Stimulated activated CD8-positive, alpha-beta memory T cell treated with anti-CD3 and anti-CD28 coated beads, Interleukin-12 subunit alpha, Interleukin-12 subunit beta, amount 100 ng/mL, for 4 hours (primary cell): ENCODE results near the gene COMMD10.
"Not testable (repeated sequence)": the region's sequence is repeated elsewhere in the genome, so short reads cannot be mapped to it uniquely, and the experiment has no call there.

Source experiments
- DNase-seq: peaks from one replicate; pipeline ENCODE4 v3.0.0-alpha.2; 2020; ENCODE audit warnings: low read depth

The COMMD10 gene

DNA sequence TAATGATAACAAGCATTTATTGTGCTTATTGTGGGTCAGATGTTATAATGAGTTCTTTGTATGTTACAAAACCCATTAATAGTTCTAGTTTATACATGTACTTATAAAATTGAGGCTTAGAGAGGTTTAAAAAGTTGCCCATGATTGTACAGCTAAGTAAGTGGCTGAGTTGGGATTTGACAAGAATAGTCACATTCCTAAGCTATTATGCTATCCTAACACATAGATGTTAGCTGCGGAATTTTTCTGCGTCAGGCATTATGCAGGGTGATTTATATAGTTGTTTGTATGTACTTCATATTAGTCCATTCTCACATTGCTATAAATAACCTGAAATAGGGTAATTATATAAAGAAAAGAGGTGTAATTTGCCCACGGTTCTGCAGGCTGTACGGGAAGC lies 12.5 kb downstream of the COMMD10 start:
- DNase-seq: no peak

GRCh38 chr5:116098998-116099397 lies 14.2 kb downstream of the COMMD10 start:
- DNase-seq: no peak

DNA sequence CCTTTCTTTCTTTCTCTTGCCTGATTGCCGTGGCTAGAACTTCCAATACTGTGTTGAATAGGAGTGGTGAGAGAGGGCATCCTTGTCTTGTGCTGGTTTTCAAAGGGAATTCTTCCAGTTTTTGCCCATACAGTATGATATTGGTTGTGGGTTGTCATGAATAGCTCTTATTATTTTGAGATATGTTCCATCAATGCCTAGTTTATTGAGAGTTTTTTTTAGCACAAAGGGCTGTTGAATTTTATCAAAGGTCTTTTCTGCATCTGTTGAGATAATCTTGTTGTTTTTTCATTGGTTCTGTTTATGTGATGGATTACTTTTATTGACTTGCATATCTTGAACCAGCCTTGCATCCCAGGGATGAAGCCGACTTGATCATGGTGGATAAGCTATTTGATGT lies 20.1 kb downstream of the COMMD10 start:
- not testable (repeated sequence) for DNase-seq

DNA sequence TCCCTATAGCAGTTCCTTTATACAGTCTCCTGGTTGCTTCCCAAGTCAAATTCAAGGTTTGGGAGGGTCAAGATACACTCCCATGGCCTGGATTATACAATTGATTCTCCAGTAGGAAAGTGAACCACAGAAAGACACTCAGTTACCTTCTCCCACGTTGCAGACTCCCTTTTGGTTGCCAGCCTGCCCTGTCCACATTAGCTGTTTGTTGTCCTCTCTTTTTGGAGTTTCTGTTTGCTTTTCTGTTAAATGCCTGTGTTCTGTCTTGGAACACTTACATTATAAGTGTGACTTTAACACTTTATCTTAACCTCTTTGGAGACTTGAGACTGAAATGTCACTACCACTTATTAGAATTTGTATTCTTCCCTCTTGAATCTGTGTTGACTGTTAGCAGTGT lies 30.3 kb downstream of the COMMD10 start:
- no peak for DNase-seq

GRCh38 chr5:116130471-116130870 lies 45.6 kb downstream of the COMMD10 start:
- no peak for DNase-seq

- no peak for DNase-seq
These were observed 46.2 kb downstream of the COMMD10 start for GRCh38 chr5:116130976-116131375.

GRCh38 chr5:116133281-116133680 lies 48.5 kb downstream of the COMMD10 start:
- no peak for DNase-seq

DNA sequence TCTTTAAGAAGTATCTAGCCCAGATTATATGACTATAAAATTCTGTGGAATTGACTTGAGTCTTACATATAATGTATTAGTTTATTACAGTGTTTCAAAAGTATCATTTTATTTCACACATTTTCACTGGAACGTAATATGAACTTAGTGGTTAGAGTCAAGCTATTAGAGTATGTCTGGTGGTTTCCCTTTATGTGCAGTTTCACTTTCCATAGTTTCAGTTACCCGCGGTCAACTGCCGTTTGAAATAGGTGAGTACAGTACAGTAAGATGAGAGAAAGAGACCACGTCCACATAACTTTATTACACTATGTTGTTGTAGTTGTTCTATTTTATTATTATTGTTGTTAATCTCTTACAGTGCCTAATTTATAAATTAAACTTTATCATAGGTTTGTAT lies 50.5 kb downstream of the COMMD10 start:
- no peak for DNase-seq

DNA sequence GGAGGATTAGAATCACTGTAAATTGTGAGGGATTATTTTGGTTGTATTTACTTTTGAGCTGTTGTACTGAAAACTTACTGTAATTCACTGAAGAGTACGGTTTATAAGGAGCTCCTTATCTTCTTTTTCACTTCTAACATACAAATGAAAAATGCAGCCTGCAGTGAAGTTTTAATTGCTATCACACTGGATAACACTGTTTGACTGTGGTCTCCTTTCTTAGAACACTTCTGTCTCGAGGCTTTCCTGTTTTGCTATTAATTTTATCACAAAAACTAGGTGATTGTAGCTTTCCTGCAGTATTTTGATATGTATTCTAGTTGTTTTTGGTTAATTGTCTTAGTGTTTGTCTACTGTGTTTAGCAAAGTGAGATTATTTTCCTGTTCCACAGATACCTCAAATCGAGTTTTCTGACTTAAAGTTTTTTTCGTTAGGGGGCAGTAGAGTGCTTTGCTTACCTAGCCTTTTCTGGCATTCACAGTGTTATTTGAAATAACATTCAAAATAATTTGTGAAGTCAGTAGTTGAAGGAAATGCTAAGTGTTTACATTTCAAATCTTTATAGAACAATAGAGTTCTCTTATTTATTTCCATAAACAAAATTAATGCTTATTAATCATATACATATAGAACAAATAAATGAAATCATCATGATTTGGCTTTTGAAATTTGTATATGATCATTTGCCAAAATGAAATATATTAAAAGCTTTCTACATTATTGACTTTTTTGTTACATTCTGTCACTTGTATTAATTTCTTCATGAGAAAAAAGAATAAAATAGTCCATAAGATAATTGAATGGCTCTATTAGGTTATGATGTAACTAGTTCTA lies 52.9 kb downstream of the COMMD10 start:
- no peak for DNase-seq

DNA sequence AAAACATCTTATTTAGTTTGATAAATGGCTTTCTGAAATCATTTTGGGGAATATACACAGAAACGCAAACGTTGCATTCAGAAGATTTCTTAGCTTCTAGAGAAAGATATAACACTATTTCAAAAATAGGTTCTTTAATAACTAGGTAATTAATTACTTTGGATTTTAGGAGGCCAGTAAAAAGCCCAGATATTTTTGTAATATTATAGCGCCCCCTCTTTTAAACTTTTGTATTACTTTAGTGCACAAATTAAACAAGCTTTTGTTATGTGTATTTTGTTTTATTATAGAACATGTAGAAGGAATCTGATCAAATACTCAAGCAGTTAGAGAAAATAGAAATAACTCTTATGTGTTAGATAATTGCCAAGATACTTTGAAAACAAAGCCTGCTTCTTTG lies 57.7 kb downstream of the COMMD10 start:
- DNase-seq: no peak

GRCh38 chr5:116144103-116144502 lies 59.3 kb downstream of the COMMD10 start:
- no peak for DNase-seq

GRCh38 chr5:116144991-116145390 lies 60.2 kb downstream of the COMMD10 start:
- DNase-seq: no peak

GRCh38 chr5:116145416-116145815 lies 60.6 kb downstream of the COMMD10 start:
- no peak for DNase-seq

DNA sequence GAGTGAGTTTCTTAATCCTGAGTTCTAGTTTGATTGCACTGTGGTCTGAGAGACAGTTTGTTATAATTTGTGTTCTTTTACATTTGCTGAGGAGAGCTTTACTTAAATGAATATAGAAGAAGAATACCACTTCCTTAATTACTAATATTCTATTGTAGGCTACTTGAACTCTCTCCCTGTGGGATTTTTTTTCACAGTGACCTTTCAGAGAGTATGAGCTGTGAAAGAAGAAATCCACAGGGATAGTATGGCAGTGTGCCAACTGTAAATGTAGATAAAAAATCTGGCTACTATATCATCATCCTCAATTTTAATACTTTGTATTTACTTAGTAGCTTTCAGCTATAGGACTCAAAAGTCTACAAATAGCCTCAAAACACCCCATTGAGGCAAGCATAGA lies 67.3 kb downstream of the COMMD10 start:
- no peak for DNase-seq

- DNase-seq: no peak
These were observed 68.9 kb downstream of the COMMD10 start for GRCh38 chr5:116153687-116154174.

- DNase-seq: no peak
These were observed 69.4 kb downstream of the COMMD10 start for GRCh38 chr5:116154252-116154651.

GRCh38 chr5:116154931-116155330 lies 70.1 kb downstream of the COMMD10 start:
- no peak for DNase-seq

DNA sequence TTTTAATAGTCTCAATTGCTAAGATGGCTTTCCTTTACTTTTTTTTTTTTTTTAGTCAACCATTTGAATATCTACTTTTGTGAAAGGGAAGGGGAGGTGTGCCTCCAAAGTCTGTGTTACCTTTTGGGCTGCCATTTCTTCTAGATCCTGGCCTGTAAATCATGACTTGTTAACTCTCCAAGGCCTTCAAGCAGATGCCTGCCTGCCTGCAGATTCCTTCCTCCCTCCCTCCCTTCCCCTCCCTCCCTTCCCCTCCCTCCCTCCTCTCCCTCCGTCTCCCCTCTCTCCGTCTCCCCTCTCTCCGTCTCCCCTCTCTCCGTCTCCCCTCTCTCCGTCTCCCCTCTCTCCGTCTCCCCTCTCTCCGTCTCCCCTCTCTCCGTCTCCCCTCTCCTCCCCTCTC lies 73.1 kb downstream of the COMMD10 start:
- DNase-seq: no peak

- DNase-seq: no peak
These were observed 74.2 kb downstream of the COMMD10 start for GRCh38 chr5:116159006-116159405.

DNA sequence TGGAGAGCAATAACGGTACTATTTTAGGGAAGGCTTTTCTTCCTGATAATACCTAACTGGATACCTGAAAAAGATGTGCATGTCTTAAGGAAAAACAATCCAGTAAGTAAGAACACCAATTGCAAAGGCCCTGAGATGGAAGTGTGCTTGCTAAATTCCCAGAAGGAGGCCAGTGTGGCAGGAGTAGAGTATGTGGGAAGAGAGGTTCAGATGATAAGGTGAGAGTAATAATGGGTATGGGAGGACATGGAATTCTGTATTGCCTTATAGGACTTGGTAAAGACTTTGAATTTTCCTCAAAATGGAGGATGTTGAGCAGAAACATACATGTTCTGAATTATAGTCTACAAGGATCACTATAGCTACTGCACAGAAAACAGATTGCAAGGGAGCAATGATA lies 89.3 kb downstream of the COMMD10 start:
- no peak for DNase-seq

DNA sequence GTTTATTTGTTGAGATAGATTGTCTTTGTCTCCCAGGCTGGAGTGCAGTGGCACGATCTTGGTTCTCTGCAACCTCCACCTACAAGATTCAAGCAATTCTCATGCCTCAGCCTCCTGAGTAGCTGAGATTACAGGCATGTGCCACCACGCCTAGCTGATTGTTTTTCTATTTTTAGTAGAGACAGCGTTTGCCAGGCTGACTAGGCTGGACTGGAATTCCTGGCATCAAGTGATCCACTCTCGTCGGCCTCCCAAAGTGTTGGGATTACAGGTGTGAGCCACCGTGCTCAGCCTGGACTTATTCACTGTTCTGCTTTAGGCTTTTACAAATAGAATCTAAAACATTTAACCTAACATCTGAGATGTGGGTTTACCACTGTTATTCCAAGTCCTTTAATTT lies 91.3 kb downstream of the COMMD10 start:
- DNase-seq: no peak

- no peak for DNase-seq
These were observed 94.1 kb downstream of the COMMD10 start for GRCh38 chr5:116178925-116179324.

- DNase-seq: no peak
These were observed 124.3 kb downstream of the COMMD10 start for GRCh38 chr5:116209166-116209565.

DNA sequence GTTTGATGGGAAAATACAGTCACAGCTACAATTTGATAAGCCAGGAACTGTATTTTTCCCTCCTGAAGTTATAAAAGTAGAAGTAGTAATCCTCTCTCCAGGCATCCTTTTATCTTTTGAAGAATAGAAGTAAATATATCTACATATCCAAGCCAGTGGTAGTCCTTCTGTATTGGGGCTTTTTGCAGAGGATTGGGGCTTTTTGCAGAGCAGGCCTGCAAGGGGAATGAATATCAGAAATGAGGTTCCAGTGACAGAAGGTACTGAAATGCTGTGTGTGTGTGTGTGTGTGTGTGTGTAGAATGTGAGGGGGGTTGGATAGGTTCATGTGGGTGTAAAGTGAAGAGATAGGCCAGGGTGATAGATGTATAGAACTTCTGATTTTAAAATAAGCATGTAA lies 127.4 kb downstream of the COMMD10 start:
- DNase-seq: no peak
